Pulmonary artery endothelial cell (primary cell): ENCODE measurements around the gene CYP4F3. TPM values are rescaled to one million over a fixed set of nuclear protein-coding genes. Genes with fewer than 3 reads are reported as not detected.
"Not testable (repeated sequence)": the region's sequence is repeated elsewhere in the genome, so short reads cannot be mapped to it uniquely, and the experiment has no call there.

ENCODE experiments used
- DNase-seq: peaks from one replicate; pipeline ENCODE4 v3.0.0-alpha.2; 2011; ENCODE audit warnings: low read depth, low spot score
- total RNA-seq: library from RNA; depleted of rRNA; stranded (reverse); fragments of >200 nt; gene quantifications from 2 replicates; pipeline ENCODE4 v1.2.3, GENCODE V29; 2014

Gene CYP4F3
- total RNA-seq, 1 donor from 2014 or later: 0.07 TPM

DNA sequence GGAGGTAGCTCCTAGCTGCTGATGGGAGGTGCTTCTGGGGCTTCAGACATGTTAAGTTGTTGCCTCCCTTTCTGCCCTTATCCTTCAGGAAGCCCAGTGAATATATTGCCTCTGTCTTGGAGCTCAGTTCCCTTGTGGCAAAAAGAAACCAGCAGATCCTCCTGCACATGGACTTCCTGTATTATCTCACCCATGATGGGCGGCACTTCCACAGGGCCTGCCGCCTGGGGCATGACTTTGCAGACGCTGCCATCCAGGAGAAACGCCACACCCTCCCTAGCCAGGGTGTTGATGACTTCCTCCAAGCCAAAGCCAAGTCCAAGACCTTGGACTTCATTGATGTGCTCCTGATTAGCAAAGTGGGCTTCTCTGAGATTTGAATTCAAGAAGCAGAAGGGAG, 26.2 kb downstream of the CYP4F3 start:
- no peak for DNase-seq

DNA sequence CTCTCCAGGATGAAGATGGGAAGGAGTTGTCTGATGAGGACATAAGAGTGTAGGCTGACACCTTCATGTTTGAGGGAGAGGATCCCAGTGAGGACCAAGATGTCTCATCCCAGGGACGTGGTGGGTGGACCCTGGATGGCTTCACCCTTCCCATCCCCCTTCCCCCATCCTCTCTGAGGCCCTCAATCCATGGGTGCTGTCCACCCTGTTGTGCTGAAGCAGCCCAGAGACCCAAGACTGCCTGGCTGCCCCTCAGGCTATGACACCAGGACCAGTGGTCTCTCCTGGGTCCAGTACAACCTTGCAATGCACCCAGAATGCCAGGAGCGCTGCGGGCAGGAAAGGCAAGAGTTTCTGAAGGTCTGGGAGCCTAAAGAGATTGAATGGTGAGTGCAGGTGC, 28.7 kb downstream of the CYP4F3 start:
- no peak for DNase-seq

GRCh38 chr19:15669891-15670290, 29.2 kb downstream of the CYP4F3 start:
- no peak for DNase-seq

DNA sequence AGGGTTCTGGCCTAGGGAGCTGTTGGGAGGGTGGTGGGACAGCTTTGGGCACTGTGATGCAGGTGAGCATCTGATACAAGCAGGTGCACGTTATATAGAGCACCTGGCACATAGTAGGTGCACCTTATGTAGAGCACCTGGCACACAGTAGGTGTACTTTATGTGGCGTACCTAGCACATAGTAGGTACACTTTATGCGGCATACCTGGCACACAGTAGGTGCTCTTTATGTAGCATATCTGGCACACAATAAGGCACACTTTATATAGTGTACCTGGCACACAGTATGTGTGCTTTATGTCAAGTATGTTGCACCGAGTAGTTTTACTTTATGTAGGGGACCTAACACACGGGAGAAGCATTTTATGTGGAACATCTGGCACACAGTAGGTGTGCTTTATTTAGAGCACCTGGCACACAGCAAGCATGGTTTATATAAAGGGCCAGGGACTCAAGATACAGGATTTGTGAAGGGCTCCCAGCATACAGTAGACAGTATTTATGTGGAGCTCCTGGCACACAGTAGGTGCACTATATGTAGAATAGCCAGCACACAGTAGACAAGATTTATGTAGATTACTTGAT, 30.6 kb downstream of the CYP4F3 start:
- DNase-seq: no peak

GRCh38 chr19:15671891-15672579, 31.3 kb downstream of the CYP4F3 start:
- DNase-seq: no peak

DNA sequence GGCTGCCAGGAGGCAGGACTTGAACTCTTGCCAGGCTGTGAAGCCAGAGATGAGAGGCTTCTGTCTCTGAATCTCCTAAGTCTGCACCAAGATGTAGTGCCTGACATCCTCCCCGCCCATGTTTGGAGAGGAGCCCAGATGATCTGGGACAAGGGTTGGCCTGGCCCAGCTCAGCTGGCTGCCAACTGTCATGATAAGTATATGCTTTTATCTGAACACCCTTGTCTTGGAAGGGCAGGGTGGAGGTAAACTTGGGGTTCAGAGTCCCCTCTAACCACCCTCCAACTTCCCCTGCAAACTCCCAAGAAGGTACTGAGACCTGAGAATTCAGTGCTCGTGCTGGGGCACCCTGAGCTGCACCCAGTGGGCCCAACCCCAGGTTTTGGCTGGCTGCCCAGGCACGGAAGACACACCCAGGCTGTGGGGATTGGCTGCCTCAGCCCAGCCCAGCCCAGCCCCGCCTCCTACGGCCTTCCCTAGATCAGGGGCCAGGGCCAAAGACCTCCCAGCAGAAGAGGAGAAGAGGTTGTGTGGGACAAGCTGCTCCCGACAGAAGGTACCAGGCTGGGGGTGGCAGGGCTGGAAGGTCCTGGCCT, 32.0 kb downstream of the CYP4F3 start, which contains the start of gene CYP4F12:
TSS of gene CYP4F12 (plus strand) at position 508 of the 596 bp plus-strand sequence. CDS start 443 bp downstream, outside the sequence.
- no peak for DNase-seq

GRCh38 chr19:15673176-15673654, 32.5 kb downstream of the CYP4F3 start:
- no peak for DNase-seq

GRCh38 chr19:15675560-15675959, 34.9 kb downstream of the CYP4F3 start:
- DNase-seq: no peak

DNA sequence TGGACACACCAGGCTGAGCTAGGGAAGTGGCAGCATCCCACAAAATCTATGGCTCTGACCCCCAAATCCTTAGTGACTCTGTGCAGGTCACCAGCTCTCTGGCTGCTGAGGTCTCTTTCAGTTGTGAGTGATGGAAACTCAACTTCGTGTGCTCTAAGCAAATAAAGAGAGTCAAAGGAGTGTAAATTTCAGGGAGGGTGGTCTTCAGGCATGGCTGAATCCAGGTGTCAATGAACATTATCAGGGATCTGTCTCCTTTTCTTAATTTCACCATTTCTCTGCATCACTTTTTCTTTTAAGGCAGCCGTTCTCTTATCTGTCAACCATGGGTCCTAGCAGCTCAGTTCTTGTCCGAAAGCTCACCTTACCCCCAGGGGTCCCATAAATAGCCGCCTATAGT, 38.4 kb downstream of the CYP4F3 start:
- DNase-seq: no peak

GRCh38 chr19:15679865-15680264, 39.2 kb downstream of the CYP4F3 start:
- DNase-seq: not testable (repeated sequence)

- DNase-seq: no peak
Measured at GRCh38 chr19:15680478-15681322, 40.0 kb downstream of the CYP4F3 start.

DNA sequence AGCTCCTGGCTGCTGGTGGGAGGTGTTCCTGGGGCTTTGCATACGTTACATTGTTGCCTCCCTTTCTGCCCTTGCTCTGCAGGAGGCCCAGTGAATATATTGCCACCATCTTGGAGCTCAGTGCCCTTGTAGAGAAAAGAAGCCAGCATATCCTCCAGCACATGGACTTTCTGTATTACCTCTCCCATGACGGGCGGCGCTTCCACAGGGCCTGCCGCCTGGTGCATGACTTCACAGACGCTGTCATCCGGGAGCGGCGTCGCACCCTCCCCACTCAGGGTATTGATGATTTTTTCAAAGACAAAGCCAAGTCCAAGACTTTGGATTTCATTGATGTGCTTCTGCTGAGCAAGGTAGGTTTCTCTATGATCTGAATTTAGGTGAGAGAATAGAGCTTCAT, 42.7 kb downstream of the CYP4F3 start:
- no peak for DNase-seq

DNA sequence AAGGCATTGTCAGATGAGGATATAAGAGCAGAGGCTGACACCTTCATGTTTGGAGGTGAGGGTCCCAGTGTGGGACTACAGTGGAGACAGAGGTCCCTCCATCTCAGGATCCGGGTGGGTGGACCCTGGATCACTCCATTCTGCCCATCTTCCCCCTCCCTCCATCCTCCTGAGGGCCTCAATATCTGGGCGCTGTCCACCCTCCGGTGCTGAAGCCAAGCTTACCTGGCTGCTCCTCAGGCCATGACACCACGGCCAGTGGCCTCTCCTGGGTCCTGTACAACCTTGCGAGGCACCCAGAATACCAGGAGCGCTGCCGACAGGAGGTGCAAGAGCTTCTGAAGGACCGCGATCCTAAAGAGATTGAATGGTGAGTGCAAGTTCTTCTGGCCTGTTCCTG, 44.1 kb downstream of the CYP4F3 start:
- no peak for DNase-seq

- no peak for DNase-seq
Measured at GRCh38 chr19:15696654-15697194, 56.0 kb downstream of the CYP4F3 start.

GRCh38 chr19:15701757-15702533, 61.2 kb downstream of the CYP4F3 start:
- no peak for DNase-seq

GRCh38 chr19:15702534-15702930, 61.8 kb downstream of the CYP4F3 start:
- DNase-seq: peak; percentile 72
